PC-9 (cell line): ENCODE results near the gene ISCA2. TPM values are rescaled to one million over a fixed set of nuclear protein-coding genes. Genes with fewer than 3 reads are reported as not detected.
A peak's percentile ranks its signal among the peaks of the same experiment; 100 is the strongest.

Source experiments
- BruUV-seq: library from RNA; stranded (reverse); fragments of 400-500 nt; replicated peaks from 2 replicates; lab custom pipeline; 2021; lab: Mats Ljungman, UMichigan
- CTCF ChIA-PET: fragments of 300-600 bp; sonication (Branson Sonifier 250); formaldehyde crosslinking; loops from one replicate; lab custom pipeline; 2022; ENCODE audit warnings: antibody characterized with exemption; lab: Charles Lee
- POLR2A ChIA-PET: fragments of 300-600 bp; sonication (Branson Sonifier 250); formaldehyde crosslinking; loops from one replicate; lab custom pipeline; 2022; ENCODE audit warnings: antibody characterized with exemption; ENCODE audit not compliant: unreplicated experiment; lab: Charles Lee
- DNase-seq, 2 experiments: peaks; one replicate each; pipeline versions ENCODE4 v3.0.0 to v3.0.0-alpha.2; 2015 to 2022; ENCODE audit warnings: mixed read lengths in 1 of 2
- H2AFZ ChIP-seq: fragments of 200-600 bp; sonication (generic); 2 replicates; pipeline ENCODE4 v1.8.1; 2017; ENCODE audit warnings: antibody characterized with exemption
- H3F3A ChIP-seq: fragments of 200-600 bp; sonication (generic); 2 replicates; pipeline ENCODE4 v1.8.1; 2017; ENCODE audit warnings: antibody characterized with exemption, mild to moderate bottlenecking, low read depth; ENCODE audit not compliant: insufficient read depth
- H3K27ac ChIP-seq: fragments of 200-600 bp; sonication (generic); 2 replicates; pipeline ENCODE4 v1.6.1; 2016; ENCODE audit warnings: mixed run types
- H3K27me3 ChIP-seq: fragments of 200-600 bp; sonication (generic); 2 replicates; pipeline ENCODE4 v1.6.1; 2016; ENCODE audit warnings: low read depth, mixed run types; ENCODE audit not compliant: insufficient read depth
- H3K36me3 ChIP-seq: fragments of 200-600 bp; sonication (generic); 2 replicates; pipeline ENCODE4 v1.6.1; 2016; ENCODE audit warnings: low read depth, mixed run types
- H3K4me1 ChIP-seq: fragments of 200-600 bp; sonication (generic); replicated peaks from 2 replicates; pipeline ENCODE4 v1.6.1; 2016; ENCODE audit warnings: mixed run types; ENCODE audit not compliant: insufficient read depth
- H3K4me2 ChIP-seq: fragments of 200-600 bp; sonication (generic); 2 replicates; pipeline ENCODE4 v1.6.1; 2017; ENCODE audit warnings: mixed run types
- H3K4me3 ChIP-seq: fragments of 200-600 bp; sonication (generic); 2 replicates; pipeline ENCODE4 v1.6.1; 2016; ENCODE audit warnings: mixed run types
- H3K79me2 ChIP-seq: fragments of 200-600 bp; sonication (generic); 2 replicates; pipeline ENCODE4 v1.6.1; 2017; ENCODE audit warnings: low read depth, mixed run types
- H3K9me2 ChIP-seq: fragments of 200-600 bp; sonication (generic); 2 replicates; pipeline ENCODE4 v1.8.1; 2017; ENCODE audit warnings: mild to moderate bottlenecking; ENCODE audit not compliant: insufficient read depth
- H3K9me3 ChIP-seq: fragments of 200-600 bp; sonication (generic); 2 replicates; pipeline ENCODE4 v1.8.1; 2016; ENCODE audit warnings: low read depth; ENCODE audit not compliant: insufficient read depth
- H4K20me1 ChIP-seq: fragments of 200-600 bp; sonication (generic); 2 replicates; pipeline ENCODE4 v1.8.1; 2017; ENCODE audit not compliant: insufficient read depth
- EZH2 ChIP-seq: fragments of 200-600 bp; sonication (generic); IDR thresholded peaks from 2 replicates; pipeline ENCODE4 v1.8.0; 2017; ENCODE audit warnings: antibody characterized with exemption, low read depth
- intact Hi-C: fragments of 100-400 bp; cut with micrococcal nuclease; formaldehyde crosslinking; loops from one replicate; pipeline ENCODE4 v1.10.0; 2022; ENCODE audit not compliant: unreplicated experiment
- total RNA-seq: library from RNA; stranded (reverse); gene quantifications from 2 replicates; pipeline ENCODE4 v1.2.3, GENCODE V29; 2021
- TF ChIP-seq, protein P1 (sequence below): fragments of 200-600 bp; sonication (generic); conservative IDR thresholded peaks from 2 replicates; pipeline ENCODE4 v1.6.1; 2017; ENCODE audit warnings: mixed run types, antibody characterized with exemption, mild to moderate bottlenecking, moderate library complexity

Gene ISCA2
- total RNA-seq, 1 experiment from 2014 or later, result 86.5 TPM

DNA sequence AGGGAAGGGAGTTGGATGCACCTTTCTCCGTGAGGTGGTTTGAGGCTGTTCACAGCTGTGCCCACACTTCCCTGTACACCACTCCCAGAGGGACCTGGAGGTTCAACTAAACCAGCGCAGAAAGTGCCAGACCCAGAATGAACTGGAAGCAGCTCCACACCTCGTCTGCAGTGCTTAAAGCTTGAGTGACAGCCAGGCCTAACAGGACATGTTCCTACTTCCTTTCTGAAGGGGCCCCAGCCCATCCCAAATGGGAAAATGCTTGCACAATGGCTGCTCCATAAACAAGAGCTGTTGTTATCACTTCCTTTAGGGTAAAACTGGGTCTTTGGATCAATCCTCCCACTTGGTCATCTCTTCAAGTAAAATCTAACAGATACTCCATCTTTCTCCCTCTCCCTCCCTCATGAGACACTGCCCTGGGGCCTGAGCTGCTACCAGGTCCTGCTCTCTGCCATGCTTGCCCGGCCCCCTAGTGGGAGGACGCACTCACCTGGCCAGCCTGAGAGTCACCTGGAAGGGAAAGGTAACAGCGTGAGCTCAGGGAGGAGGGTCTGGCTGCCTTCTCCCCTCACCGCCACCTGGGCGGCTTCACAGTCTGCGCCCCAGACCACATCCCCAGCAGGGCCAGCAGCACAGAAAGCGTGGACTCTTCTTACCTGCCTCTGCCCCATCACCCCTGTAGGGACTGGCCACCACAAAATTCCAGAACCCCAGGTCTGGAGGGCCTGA, 33.5 kb downstream of the ISCA2 start:
- no peak overlapping the region for H3K27ac ChIP-seq
- no peak overlapping the region for H3K4me2 ChIP-seq

DNA sequence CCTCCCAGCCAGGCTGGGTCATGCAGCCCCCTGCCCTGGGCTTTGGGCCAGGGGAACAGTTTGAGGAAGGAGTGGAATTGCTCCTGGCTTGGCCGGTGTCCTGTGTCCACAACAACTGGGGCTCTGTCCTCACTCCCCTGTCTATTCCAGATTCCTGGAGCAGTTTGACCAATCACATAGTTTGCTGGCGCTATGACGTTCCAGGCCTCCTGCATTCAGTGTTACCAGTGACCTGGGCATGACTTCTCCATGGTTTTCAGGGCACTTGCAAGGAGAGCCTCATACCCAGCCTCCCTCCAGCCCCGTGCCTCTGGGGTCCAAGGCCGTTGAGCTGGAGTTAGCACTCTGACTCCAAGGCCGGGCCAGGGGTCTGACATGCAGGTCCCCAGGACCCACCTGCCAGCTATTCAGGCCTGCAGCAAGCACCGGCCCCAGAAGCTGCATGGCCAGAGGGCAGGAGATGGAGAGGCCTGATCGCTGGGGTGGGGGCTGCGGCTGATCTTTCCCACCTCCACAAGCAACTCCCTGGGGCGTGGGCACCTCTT, 34.2 kb downstream of the ISCA2 start:
- H3F3A ChIP-seq, result no peaks in the 10 kb centered on the region
- POLR2A ChIA-PET, result no interaction called here
- TF ChIP-seq EZH2, result no peak
- TF ChIP-seq, protein P1, sequence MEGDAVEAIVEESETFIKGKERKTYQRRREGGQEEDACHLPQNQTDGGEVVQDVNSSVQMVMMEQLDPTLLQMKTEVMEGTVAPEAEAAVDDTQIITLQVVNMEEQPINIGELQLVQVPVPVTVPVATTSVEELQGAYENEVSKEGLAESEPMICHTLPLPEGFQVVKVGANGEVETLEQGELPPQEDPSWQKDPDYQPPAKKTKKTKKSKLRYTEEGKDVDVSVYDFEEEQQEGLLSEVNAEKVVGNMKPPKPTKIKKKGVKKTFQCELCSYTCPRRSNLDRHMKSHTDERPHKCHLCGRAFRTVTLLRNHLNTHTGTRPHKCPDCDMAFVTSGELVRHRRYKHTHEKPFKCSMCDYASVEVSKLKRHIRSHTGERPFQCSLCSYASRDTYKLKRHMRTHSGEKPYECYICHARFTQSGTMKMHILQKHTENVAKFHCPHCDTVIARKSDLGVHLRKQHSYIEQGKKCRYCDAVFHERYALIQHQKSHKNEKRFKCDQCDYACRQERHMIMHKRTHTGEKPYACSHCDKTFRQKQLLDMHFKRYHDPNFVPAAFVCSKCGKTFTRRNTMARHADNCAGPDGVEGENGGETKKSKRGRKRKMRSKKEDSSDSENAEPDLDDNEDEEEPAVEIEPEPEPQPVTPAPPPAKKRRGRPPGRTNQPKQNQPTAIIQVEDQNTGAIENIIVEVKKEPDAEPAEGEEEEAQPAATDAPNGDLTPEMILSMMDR, result no peak
- H3K36me3 ChIP-seq, result no peaks in the 10 kb centered on the region
- H4K20me1 ChIP-seq, result no peaks in the 10 kb centered on the region
- CTCF ChIA-PET, result interaction anchor here (1.0 kb wide), 1 partner anchor 10 kb away, joined by 3 read pairs; no protein-coding TSS in a partner anchor
- BruUV-seq, result no TSS peak
- H3K4me1 ChIP-seq, result no peaks in the 10 kb centered on the region
- intact Hi-C loops, result no loop called here
- no peak for DNase-seq
- H3K9me3 ChIP-seq, result no peaks in the 10 kb centered on the region
- H3K9me2 ChIP-seq, result no peaks in the 10 kb centered on the region
- no peaks in the 10 kb centered on the region for H3K79me2 ChIP-seq
- no peak overlapping the region for H3K27ac ChIP-seq
- H3K27me3 ChIP-seq, result no peaks in the 10 kb centered on the region
- no peak overlapping the region for H2AFZ ChIP-seq
- H3K4me2 ChIP-seq, result no peak overlapping the region
- no peak overlapping the region for H3K4me3 ChIP-seq

More for the DNA sequence above, 33.5 kb downstream of the ISCA2 start:
- Histone ChIP-seq H3K36me3 (0 out of 2 replicates have a peak, but pooled peaks cover 6% of the 10 kb centered on the region), H4K20me1 (no peaks in the 10 kb centered on the region), H3K79me2 (no peaks in the 10 kb centered on the region), H2AFZ (no peak overlapping the region), H3K4me1 (no peaks in the 10 kb centered on the region), H3K9me2 (no peaks in the 10 kb centered on the region), H3K4me3 (no peak overlapping the region), H3F3A (no peaks in the 10 kb centered on the region), H3K27me3 (no peaks in the 10 kb centered on the region), H3K9me3 (no peaks in the 10 kb centered on the region)
- DNase-seq, result peak in 1 of 2 experiments; percentile 41
- POLR2A ChIA-PET, result interaction anchor here (0.6 kb wide), 1 partner anchor 33 kb away, joined by 24 read pairs; the partner anchor contains the start of gene ISCA2
- CTCF ChIA-PET, result interaction anchor here (1.0 kb wide), 1 partner anchor 11 kb away, joined by 3 read pairs; no protein-coding TSS in a partner anchor
- intact Hi-C loops, result no loop called here
- TF ChIP-seq EZH2, result no peak
- TF ChIP-seq, protein P1, result peak; percentile 41; the same call in 1 of the 2 replicates
- BruUV-seq, result no TSS peak

DNA sequence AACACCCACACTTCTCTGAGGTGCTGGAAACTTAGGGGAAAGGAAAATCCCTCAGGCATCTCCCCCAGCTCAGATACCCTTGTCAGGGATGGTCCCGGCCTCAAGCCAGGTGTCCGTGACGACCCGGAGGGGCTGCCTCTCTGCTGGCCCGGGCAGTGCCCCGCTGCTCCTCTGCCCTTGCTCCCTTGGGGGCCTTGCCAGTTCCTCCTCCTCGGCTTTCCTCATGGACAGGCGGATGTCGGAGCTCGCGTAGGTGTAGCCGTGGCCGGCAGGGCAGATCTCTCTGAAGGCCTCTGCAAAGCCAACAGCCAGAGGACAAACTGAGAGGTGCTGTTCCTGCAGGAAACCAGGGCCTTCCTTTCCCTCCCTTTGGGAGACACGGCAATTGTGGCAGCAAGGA, 34.8 kb downstream of the ISCA2 start:
- BruUV-seq, result no TSS peak
- ChIA-PET POLR2A (interaction anchor here (0.5 kb wide), 1 partner anchor 39 kb away, joined by 3 read pairs; no protein-coding TSS in a partner anchor), CTCF (no interaction called here)
- no peak for DNase-seq
- no peaks in the 10 kb centered on the region for H3K4me1 ChIP-seq
- H3K4me2 ChIP-seq, result no peak overlapping the region
- no peak overlapping the region for H2AFZ ChIP-seq
- H4K20me1 ChIP-seq, result no peaks in the 10 kb centered on the region
- no peaks in the 10 kb centered on the region for H3K27me3 ChIP-seq
- H3K4me3 ChIP-seq, result no peak overlapping the region
- intact Hi-C loops, result no loop called here
- no peak overlapping the region for H3K27ac ChIP-seq
- TF ChIP-seq EZH2, result no peak
- no peaks in the 10 kb centered on the region for H3K9me2 ChIP-seq
- no peaks in the 10 kb centered on the region for H3K79me2 ChIP-seq
- no peaks in the 10 kb centered on the region for H3K36me3 ChIP-seq
- no peaks in the 10 kb centered on the region for H3K9me3 ChIP-seq
- no peaks in the 10 kb centered on the region for H3F3A ChIP-seq
